ENCODE measurements around the gene CLOCK. TPM values are rescaled to one million over a fixed set of nuclear protein-coding genes. Genes with fewer than 3 reads are reported as not detected.

Gene CLOCK
- total and polyA plus RNA-seq, 10 of the 15 experiments (the other 5 are each of a cell fraction or from before 2014, with no cell fraction given) = 2.8 to 11.7 (median 10.4) TPM

- RAD21 ChIA-PET (ENCODE audit: unreplicated experiment) = interaction anchor here (4.0 kb wide), 1 partner anchor 15 kb away, joined by 41 read pairs; the partner anchor contains the start of gene TMEM165
- Histone ChIP-seq H3K9ac (ENCODE audit: control insufficient read depth, insufficient read depth, low read length) (no peak overlapping the region), H3K27me3 (replicated peaks in 1 of 2; ENCODE audit: control insufficient read depth in 2 of 2, insufficient read depth in 2 of 2, low read length in 1 of 2) (no peaks in the 10 kb centered on the region), H4K20me1 (ENCODE audit: control insufficient read depth, insufficient read depth) (peaks cover 3% of the 10 kb centered on the region; the same call in 1 of the 2 replicates), H3K4me1 (ENCODE audit: control insufficient read depth, insufficient read depth, low read length) (no peaks in the 10 kb centered on the region), H3K27ac (ENCODE audit: control insufficient read depth, insufficient read depth) (no peak overlapping the region), H3K4me3 (no peak overlapping the region), H3K36me3 (ENCODE audit: control insufficient read depth in 2 of 2, insufficient read depth in 2 of 2, low read length in 1 of 2) (peaks cover 4 to 16% of the 10 kb centered on the region in 2 experiments), H2AFZ (ENCODE audit: control insufficient read depth, low read depth, low read length) (no peak overlapping the region), H3K9me3 (replicated peaks; ENCODE audit: control insufficient read depth, insufficient read depth, low read length) (no peaks in the 10 kb centered on the region), H3K79me2 (ENCODE audit: control insufficient read depth, insufficient read depth, low read length) (peaks cover 47% of the 10 kb centered on the region), H3K4me2 (ENCODE audit: control insufficient read depth, insufficient read depth) (no peak overlapping the region)
- 92% methylated on average over 6 of the region's 6 CpGs for WGBS (ENCODE audit: insufficient coverage, insufficient replicate concordance, low lambda C conversion rate, missing lambda C conversion rate)
- CTCF ChIA-PET = interaction anchor here (1.4 to 4.3 kb wide), 5 partner anchors 15 to 455 kb away, joined by 3 to 75 read pairs (median 14); partner anchors contain the start of genes SRD5A3 and TMEM165
- intact Hi-C loops (cut with micrococcal nuclease; ENCODE audit: unreplicated experiment) = no loop called here
- no TSS peak for BruUV-seq (replicated peaks)
- no peak for ATAC-seq
- no peak for FAIRE-seq
- SMC1A ChIA-PET (ENCODE audit: uncharacterized antibody, unreplicated experiment) = interaction anchor here (1.3 to 4.3 kb wide), 3 partner anchors 13 to 143 kb away, joined by 5 to 36 read pairs (median 13); no protein-coding TSS in a partner anchor
- POLR2A ChIA-PET = no interaction called here
- no peak for TF ChIP-seq TAF1 (IDR thresholded peaks at IDR 0.05; ENCODE audit: borderline replicate concordance, low read depth, low read length)
- TF ChIP-seq PAX5 (IDR thresholded peaks at IDR 0.05; ENCODE audit: borderline replicate concordance, low read depth, low read length) = no peak
- TF ChIP-seq YBX1 (IDR thresholded peaks at IDR 0.05) = no peak
- TF ChIP-seq RELB (IDR thresholded peaks at IDR 0.05; ENCODE audit: low read depth) = no peak
- DNase-seq (ENCODE audit: low read depth, low spot score) = no peak
- in situ Hi-C loops (cut with MboI) = loop anchor here (25.0 kb wide), 1 partner anchor 451 kb away; the partner anchor contains the start of gene EXOC1
Observed at GRCh38 chr4:55411621-55412020, 135.1 kb downstream of the CLOCK start.
